ENCODE measurements around the gene YPEL1.

- no peak for TF ChIP-seq CTCF (IDR thresholded peaks at IDR 0.05 in 2 of 3, conservative IDR thresholded peaks at IDR 0.05 in 1 of 3; ENCODE audit: borderline replicate concordance in 1 of 3, insufficient read depth in 1 of 3, low read depth in 2 of 3, low read length in 2 of 3)
- TF ChIP-seq POLR2A (IDR thresholded peaks at IDR 0.05; ENCODE audit: borderline replicate concordance, extremely low read depth, insufficient read depth, insufficient read length): no peak
- no peak for TF ChIP-seq RAD21 (IDR thresholded peaks at IDR 0.05; ENCODE audit: low read depth)
- no peak for TF ChIP-seq ZFX (IDR thresholded peaks at IDR 0.05)
- TF ChIP-seq EZH2 (IDR thresholded peaks at IDR 0.05): no peak
- no peak for TF ChIP-seq REST (IDR thresholded peaks at IDR 0.05; ENCODE audit: low read depth)
- no peak for TF ChIP-seq EZH2phosphoT487 (IDR thresholded peaks at IDR 0.05; ENCODE audit: borderline replicate concordance)
- TF ChIP-seq MAX (IDR thresholded peaks at IDR 0.05): no peak
- no peak for TF ChIP-seq CEBPB (IDR thresholded peaks at IDR 0.05; ENCODE audit: low read depth)
These were observed 39.5 kb downstream of the YPEL1 start for GRCh38 chr22:21696115-21696514.
